BLaER1 (cell line): ENCODE results near the gene RAB3B.

Source experiments
- H3K27ac ChIP-seq: shearing (Covaris generic); formaldehyde crosslinking; 2 replicates; pipeline ENCODE4 v1.8.1; 2022
- H3K27me3 ChIP-seq: shearing (Covaris generic); formaldehyde crosslinking; 2 replicates; pipeline ENCODE4 v1.8.1; 2022
- H3K36me3 ChIP-seq: shearing (Covaris generic); formaldehyde crosslinking; 2 replicates; pipeline ENCODE4 v1.8.1; 2022
- H3K4me1 ChIP-seq: shearing (Covaris generic); formaldehyde crosslinking; 2 replicates; pipeline ENCODE4 v1.8.1; 2022
- H3K4me2 ChIP-seq: shearing (Covaris generic); formaldehyde crosslinking; 2 replicates; pipeline ENCODE4 v1.8.1; 2022
- H3K4me3 ChIP-seq: shearing (Covaris generic); formaldehyde crosslinking; 2 replicates; pipeline ENCODE4 v1.8.1; 2022
- H3K9ac ChIP-seq: shearing (Covaris generic); formaldehyde crosslinking; 2 replicates; pipeline ENCODE4 v1.8.1; 2022
- H3K9me3 ChIP-seq: shearing (Covaris generic); formaldehyde crosslinking; 2 replicates; pipeline ENCODE4 v1.8.1; 2022
- H4K20me1 ChIP-seq: shearing (Covaris generic); formaldehyde crosslinking; 2 replicates; pipeline ENCODE4 v1.8.1; 2022
- Cebpa-rat ChIP-seq: shearing (Covaris generic); IDR thresholded peaks from 2 replicates; pipeline ENCODE4 v1.8.1; 2022

Gene RAB3B

GRCh38 chr1:51859735-51860134 is 130.8 kb downstream of the RAB3B start:
- no peak overlapping the region for H3K9ac ChIP-seq
- H3K4me1 ChIP-seq = peaks cover 12% of the 10 kb centered on the region
- H3K27ac ChIP-seq = no peak overlapping the region
- H3K4me2 ChIP-seq = no peak overlapping the region
- no peak overlapping the region for H3K4me3 ChIP-seq
- H3K27me3 ChIP-seq = no peaks in the 10 kb centered on the region
- H3K36me3 ChIP-seq = peaks cover 48% of the 10 kb centered on the region
- no peaks in the 10 kb centered on the region for H3K9me3 ChIP-seq
- TF ChIP-seq Cebpa-rat = no peak
- H4K20me1 ChIP-seq = peaks cover 74% of the 10 kb centered on the region

DNA sequence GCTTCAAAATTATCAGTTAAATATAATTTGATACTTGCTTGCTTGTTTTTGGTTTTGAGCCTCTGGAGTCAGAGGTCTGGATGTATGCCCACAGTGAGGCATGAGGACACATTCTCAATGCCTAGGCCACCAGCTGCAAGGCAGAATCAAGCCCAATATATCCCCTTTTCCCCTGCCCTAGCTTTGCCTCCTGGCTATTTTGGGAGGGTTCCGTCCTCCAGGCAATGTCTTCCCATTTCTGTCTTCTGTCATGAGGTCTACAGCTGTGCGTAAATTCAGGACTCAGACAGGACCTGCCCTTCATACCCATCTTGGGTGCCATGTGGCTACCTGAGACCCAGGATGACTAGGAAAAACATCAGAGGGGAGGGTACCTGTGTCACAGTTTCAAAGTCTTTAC is 131.2 kb downstream of the RAB3B start:
- Histone ChIP-seq H3K9me3 (no peaks in the 10 kb centered on the region), H3K36me3 (peaks cover 49% of the 10 kb centered on the region), H3K27me3 (no peaks in the 10 kb centered on the region), H4K20me1 (peaks cover 75% of the 10 kb centered on the region), H3K27ac (no peak overlapping the region), H3K4me2 (no peak overlapping the region), H3K9ac (no peak overlapping the region), H3K4me3 (no peak overlapping the region), H3K4me1 (peaks cover 12% of the 10 kb centered on the region)
- TF ChIP-seq Cebpa-rat = no peak

- H3K9me3 ChIP-seq = no peaks in the 10 kb centered on the region
- peaks cover 53% of the 10 kb centered on the region for H3K36me3 ChIP-seq
- no peak overlapping the region for H3K4me3 ChIP-seq
- H4K20me1 ChIP-seq = peaks cover 71% of the 10 kb centered on the region
- H3K27me3 ChIP-seq = no peaks in the 10 kb centered on the region
- H3K9ac ChIP-seq = no peak overlapping the region
- no peak for TF ChIP-seq Cebpa-rat
- H3K27ac ChIP-seq = no peak overlapping the region
- H3K4me2 ChIP-seq = no peak overlapping the region
- peaks cover 10% of the 10 kb centered on the region for H3K4me1 ChIP-seq
These were observed 131.6 kb downstream of the RAB3B start for GRCh38 chr1:51858892-51859291.
